Panc1 (cell line): ENCODE results near the gene OLIG2. TPM values are rescaled to one million over a fixed set of nuclear protein-coding genes. Genes with fewer than 3 reads are reported as not detected.

Experiments used
- ATAC-seq: fragments of 200-7000 bp; cut with Tn5 transposase; 2 replicates; pipeline ENCODE4 v1.9.1; 2020; ENCODE audit warnings: mild to moderate bottlenecking, moderate library complexity
- BruUV-seq: library from RNA; stranded (reverse); fragments of 400-500 nt; replicated peaks from 2 replicates; lab custom pipeline; 2021; lab: Mats Ljungman, UMichigan
- CTCF ChIA-PET: fragments of 300-600 bp; sonication (Branson Sonifier 250); formaldehyde crosslinking; loops from one replicate; lab custom pipeline; 2022; ENCODE audit warnings: antibody characterized with exemption; lab: Charles Lee
- POLR2A ChIA-PET: fragments of 300-600 bp; sonication (Branson Sonifier 250); formaldehyde crosslinking; loops from one replicate; lab custom pipeline; 2022; ENCODE audit warnings: antibody characterized with exemption; lab: Charles Lee
- DNase-seq: peaks from one replicate; pipeline ENCODE4 v3.0.0-alpha.2; 2010; ENCODE audit warnings: low read depth, low spot score
- H3K27ac ChIP-seq: 2 replicates; pipeline ENCODE4 v1.5.1; 2011; ENCODE audit warnings: mild to moderate bottlenecking, low read length, inconsistent platforms
- H3K27me3 ChIP-seq: fragments of 200-500 bp; sonication (Bioruptor generic); 2 replicates; pipeline ENCODE4 v1.6.0; 2014; ENCODE audit warnings: low read length, inconsistent platforms; ENCODE audit not compliant: control insufficient read depth, insufficient read depth
- H3K36me3 ChIP-seq: fragments of 200-500 bp; sonication (Bioruptor generic); 2 replicates; pipeline ENCODE4 v1.5.1; 2014; ENCODE audit warnings: inconsistent platforms, mild to moderate bottlenecking, low read length, moderate library complexity; ENCODE audit not compliant: control insufficient read depth, insufficient read depth
- H3K4me1 ChIP-seq: 2 replicates; pipeline ENCODE4 v1.5.1; 2011; ENCODE audit warnings: inconsistent platforms, mild to moderate bottlenecking, low read length, moderate library complexity; ENCODE audit not compliant: control insufficient read depth, insufficient read depth
- H3K4me3 ChIP-seq, 2 experiments: 2 replicates each; pipeline ENCODE4 v1.5.1; 2011 to 2012; ENCODE audit warnings: low read depth in 2 of 2, low read length in 2 of 2, mild to moderate bottlenecking in 2 of 2, inconsistent platforms in 1 of 2, moderate library complexity in 1 of 2
- H3K9me3 ChIP-seq: fragments of 200-500 bp; sonication (Bioruptor generic); 2 replicates; pipeline ENCODE4 v1.5.1; 2014; ENCODE audit warnings: low read depth, mild to moderate bottlenecking, inconsistent platforms, low read length, moderate library complexity; ENCODE audit not compliant: control insufficient read depth, insufficient read depth
- POLR2AphosphoS5 ChIP-seq: IDR thresholded peaks from 2 replicates; pipeline ENCODE4 v1.6.1; 2012; ENCODE audit warnings: mild to moderate bottlenecking, low read depth, low read length, moderate library complexity
- SIN3A ChIP-seq: IDR thresholded peaks from 2 replicates; pipeline ENCODE4 v1.6.1; 2012; ENCODE audit warnings: low read depth, mild to moderate bottlenecking, low read length, moderate library complexity, borderline replicate concordance; ENCODE audit not compliant: insufficient read depth
- TCF7L2 ChIP-seq: IDR thresholded peaks from 2 replicates; pipeline ENCODE4 v1.6.1; 2011; ENCODE audit warnings: mild to moderate bottlenecking, low read depth, low read length, inconsistent platforms
- in situ Hi-C: cut with HindIII; loops from 2 replicates; pipeline ENCODE4 v1.10.0; 2016; ENCODE audit warnings: low sequenced_read_pairs, low pct_unique_long_range_greater_than_20kb
- intact Hi-C: fragments of 100-400 bp; cut with micrococcal nuclease; formaldehyde crosslinking; loops from one replicate; pipeline ENCODE4 v1.10.0; 2022; ENCODE audit not compliant: unreplicated experiment
- total RNA-seq: library from RNA; stranded (reverse); gene quantifications from one replicate; pipeline ENCODE4 v1.2.1, GENCODE V29; 2021; ENCODE audit not compliant: unreplicated experiment
- TF ChIP-seq, protein P1 (sequence below): fragments of 450-650 bp; IDR thresholded peaks from 2 replicates; pipeline ENCODE4 v1.5.1; 2017; ENCODE audit warnings: mild to moderate bottlenecking
- TF ChIP-seq, protein P2 (sequence below), 2 experiments: IDR thresholded peaks; 2 replicates each; pipeline ENCODE4 v1.6.1; 2011 to 2012; ENCODE audit warnings: low read depth in 2 of 2, control low read depth in 1 of 2, low read length in 1 of 2, mild to moderate bottlenecking in 1 of 2, moderate library complexity in 1 of 2; ENCODE audit not compliant: insufficient read depth in 1 of 2

OLIG2 gene
- total RNA-seq, 1 experiment from 2014 or later: not detected

DNA sequence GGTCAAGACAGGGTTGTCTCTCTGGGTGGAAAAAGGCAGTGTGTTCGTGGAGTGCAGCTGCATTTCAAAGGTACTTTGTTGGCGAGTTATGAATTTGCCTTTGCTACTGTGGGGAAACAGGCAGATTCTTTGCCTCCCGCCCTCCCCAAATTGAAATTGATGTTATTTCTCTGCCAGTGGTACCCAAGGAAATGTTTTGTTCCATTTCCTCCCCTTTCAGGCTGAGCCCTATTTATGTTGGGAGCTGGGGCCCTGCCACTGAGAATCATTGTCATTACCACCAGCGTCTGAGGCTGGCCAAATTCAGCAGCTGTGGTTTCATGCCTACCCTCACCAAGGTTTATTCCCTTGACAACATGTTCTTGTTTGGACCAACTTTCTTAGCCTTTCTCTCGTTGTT is 48.5 kb upstream of the OLIG2 start:
- intact Hi-C loops: no loop called here
- in situ Hi-C loops: no loop called here
- ChIA-PET CTCF (no interaction called here), POLR2A (no interaction called here)
- H3K4me3 ChIP-seq: no peak overlapping the region
- no peak overlapping the region for H3K27ac ChIP-seq
- no peaks in the 10 kb centered on the region for H3K36me3 ChIP-seq
- BruUV-seq: no TSS peak
- H3K27me3 ChIP-seq: peaks cover 7% of the 10 kb centered on the region
- TF ChIP-seq, protein P1, sequence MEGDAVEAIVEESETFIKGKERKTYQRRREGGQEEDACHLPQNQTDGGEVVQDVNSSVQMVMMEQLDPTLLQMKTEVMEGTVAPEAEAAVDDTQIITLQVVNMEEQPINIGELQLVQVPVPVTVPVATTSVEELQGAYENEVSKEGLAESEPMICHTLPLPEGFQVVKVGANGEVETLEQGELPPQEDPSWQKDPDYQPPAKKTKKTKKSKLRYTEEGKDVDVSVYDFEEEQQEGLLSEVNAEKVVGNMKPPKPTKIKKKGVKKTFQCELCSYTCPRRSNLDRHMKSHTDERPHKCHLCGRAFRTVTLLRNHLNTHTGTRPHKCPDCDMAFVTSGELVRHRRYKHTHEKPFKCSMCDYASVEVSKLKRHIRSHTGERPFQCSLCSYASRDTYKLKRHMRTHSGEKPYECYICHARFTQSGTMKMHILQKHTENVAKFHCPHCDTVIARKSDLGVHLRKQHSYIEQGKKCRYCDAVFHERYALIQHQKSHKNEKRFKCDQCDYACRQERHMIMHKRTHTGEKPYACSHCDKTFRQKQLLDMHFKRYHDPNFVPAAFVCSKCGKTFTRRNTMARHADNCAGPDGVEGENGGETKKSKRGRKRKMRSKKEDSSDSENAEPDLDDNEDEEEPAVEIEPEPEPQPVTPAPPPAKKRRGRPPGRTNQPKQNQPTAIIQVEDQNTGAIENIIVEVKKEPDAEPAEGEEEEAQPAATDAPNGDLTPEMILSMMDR: no peak
- no peak for TF ChIP-seq SIN3A
- ATAC-seq: no peak
- no peaks in the 10 kb centered on the region for H3K9me3 ChIP-seq
- no peak for DNase-seq
- no peaks in the 10 kb centered on the region for H3K4me1 ChIP-seq

DNA sequence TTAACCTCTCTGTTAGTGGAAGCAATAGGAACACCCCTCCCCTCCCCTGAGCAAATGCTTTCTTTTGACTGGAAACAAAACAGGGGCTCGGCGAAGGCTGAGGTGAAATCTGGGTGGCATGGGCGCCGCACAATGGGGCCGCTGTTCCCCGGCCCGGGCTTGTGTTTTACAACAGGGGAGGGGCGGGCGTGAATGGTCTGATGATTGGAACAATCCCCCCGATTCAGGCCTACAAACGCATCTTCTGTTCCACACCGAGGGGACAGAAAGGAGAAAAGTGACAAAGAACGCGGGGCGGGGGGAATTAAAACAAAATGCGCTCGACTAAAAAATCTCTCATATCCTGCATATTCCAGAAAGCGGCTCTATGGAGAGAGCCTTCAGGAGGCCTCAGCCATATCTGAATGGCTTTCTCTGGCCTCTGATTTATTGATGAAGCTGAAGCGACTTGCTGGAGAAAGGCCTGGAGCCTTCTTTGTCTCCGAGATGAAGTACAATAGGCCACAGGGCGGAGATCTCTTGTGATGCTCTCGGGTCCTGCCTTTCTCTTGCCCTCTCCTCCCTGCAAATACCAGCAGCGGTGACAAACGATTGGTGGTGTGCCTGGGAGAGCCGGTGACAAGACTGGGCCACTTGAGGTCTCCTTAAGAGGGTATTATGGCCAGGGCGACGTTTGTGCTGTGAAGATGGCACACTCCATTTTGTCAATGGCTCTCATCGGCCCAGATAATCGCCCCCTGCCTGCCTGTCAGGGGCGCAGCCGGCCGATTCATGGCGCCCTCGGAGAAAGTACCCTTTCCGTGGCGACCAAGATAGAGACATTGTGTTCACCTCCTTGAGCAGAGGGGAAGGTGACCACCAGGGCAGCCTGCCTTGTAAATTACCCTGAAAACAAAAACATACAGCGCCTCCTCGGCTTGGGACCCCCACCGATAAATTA is 47.1 kb upstream of the OLIG2 start:
- BruUV-seq: no TSS peak
- H3K27ac ChIP-seq: no peak overlapping the region
- no peak overlapping the region for H3K4me3 ChIP-seq
- H3K4me1 ChIP-seq: no peaks in the 10 kb centered on the region
- DNase-seq: no peak
- no peak for ATAC-seq
- TF ChIP-seq, protein P2, sequence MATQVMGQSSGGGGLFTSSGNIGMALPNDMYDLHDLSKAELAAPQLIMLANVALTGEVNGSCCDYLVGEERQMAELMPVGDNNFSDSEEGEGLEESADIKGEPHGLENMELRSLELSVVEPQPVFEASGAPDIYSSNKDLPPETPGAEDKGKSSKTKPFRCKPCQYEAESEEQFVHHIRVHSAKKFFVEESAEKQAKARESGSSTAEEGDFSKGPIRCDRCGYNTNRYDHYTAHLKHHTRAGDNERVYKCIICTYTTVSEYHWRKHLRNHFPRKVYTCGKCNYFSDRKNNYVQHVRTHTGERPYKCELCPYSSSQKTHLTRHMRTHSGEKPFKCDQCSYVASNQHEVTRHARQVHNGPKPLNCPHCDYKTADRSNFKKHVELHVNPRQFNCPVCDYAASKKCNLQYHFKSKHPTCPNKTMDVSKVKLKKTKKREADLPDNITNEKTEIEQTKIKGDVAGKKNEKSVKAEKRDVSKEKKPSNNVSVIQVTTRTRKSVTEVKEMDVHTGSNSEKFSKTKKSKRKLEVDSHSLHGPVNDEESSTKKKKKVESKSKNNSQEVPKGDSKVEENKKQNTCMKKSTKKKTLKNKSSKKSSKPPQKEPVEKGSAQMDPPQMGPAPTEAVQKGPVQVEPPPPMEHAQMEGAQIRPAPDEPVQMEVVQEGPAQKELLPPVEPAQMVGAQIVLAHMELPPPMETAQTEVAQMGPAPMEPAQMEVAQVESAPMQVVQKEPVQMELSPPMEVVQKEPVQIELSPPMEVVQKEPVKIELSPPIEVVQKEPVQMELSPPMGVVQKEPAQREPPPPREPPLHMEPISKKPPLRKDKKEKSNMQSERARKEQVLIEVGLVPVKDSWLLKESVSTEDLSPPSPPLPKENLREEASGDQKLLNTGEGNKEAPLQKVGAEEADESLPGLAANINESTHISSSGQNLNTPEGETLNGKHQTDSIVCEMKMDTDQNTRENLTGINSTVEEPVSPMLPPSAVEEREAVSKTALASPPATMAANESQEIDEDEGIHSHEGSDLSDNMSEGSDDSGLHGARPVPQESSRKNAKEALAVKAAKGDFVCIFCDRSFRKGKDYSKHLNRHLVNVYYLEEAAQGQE (IDR thresholded peaks at IDR 0.05; ENCODE audit: insufficient read depth in 1 of 2, low read depth in 2 of 2, low read length in 1 of 2): no peak
- TF ChIP-seq TCF7L2: no peak
- no peak for TF ChIP-seq SIN3A
- TF ChIP-seq POLR2AphosphoS5: no peak
- TF ChIP-seq, protein P1: no peak
- ChIA-PET CTCF (interaction anchor here (0.6 kb wide), 1 partner anchor 1779 kb away, joined by 6 read pairs; no protein-coding TSS in a partner anchor), POLR2A (no interaction called here)
- intact Hi-C loops: no loop called here
- no peaks in the 10 kb centered on the region for H3K9me3 ChIP-seq
- H3K36me3 ChIP-seq: no peaks in the 10 kb centered on the region
- H3K27me3 ChIP-seq: 0 out of 2 replicates have a peak, but pooled peaks cover 2% of the 10 kb centered on the region
- in situ Hi-C loops: no loop called here
